HepG2 (cell line): ENCODE data around the gene PLVAP. TPM values are rescaled to one million over a fixed set of nuclear protein-coding genes. Genes with fewer than 3 reads are reported as not detected.

Source experiments
- BATF2 ChIP-seq: sonication (generic); formaldehyde crosslinking; IDR thresholded peaks from 2 replicates; pipeline ENCODE4 v1.8.0; 2022; ENCODE audit warnings: mild to moderate bottlenecking, missing genetic modification reagents, moderate library complexity
- PITX1 ChIP-seq: sonication (generic); formaldehyde crosslinking; IDR thresholded peaks from 2 replicates; pipeline ENCODE4 v1.5.1; 2020; ENCODE audit warnings: mild to moderate bottlenecking, missing genetic modification reagents
- POLR2G ChIP-seq: fragments of 200-400 bp; formaldehyde crosslinking; IDR thresholded peaks from 2 replicates; pipeline ENCODE4 v1.6.1; 2018; ENCODE audit warnings: mild to moderate bottlenecking, low read depth, low read length, moderate library complexity
- RERE ChIP-seq: IDR thresholded peaks from 2 replicates; pipeline ENCODE4 v1.6.1; 2016; ENCODE audit warnings: low read depth, missing genetic modification reagents, missing compliant biosample characterization
- SCMH1 ChIP-seq: sonication (generic); formaldehyde crosslinking; IDR thresholded peaks from 2 replicates; pipeline ENCODE4 v1.9.0; 2021; ENCODE audit warnings: missing genetic modification reagents, mild to moderate bottlenecking, borderline replicate concordance
- ZNF136 ChIP-seq: sonication (generic); formaldehyde crosslinking; IDR thresholded peaks from 2 replicates; pipeline ENCODE4 v1.8.1; 2022; ENCODE audit warnings: low read depth, mild to moderate bottlenecking, moderate library complexity, missing genetic modification reagents
- ZNF235 ChIP-seq: sonication (generic); formaldehyde crosslinking; IDR thresholded peaks from 2 replicates; pipeline ENCODE4 v1.8.1; 2023; ENCODE audit warnings: mild to moderate bottlenecking, missing genetic modification reagents, borderline replicate concordance
- ZNF530 ChIP-seq: sonication (generic); formaldehyde crosslinking; IDR thresholded peaks from 2 replicates; pipeline ENCODE4 v1.5.0; 2020; ENCODE audit warnings: low read depth, mild to moderate bottlenecking, missing genetic modification reagents
- ZNF549 ChIP-seq: sonication (generic); formaldehyde crosslinking; IDR thresholded peaks from 2 replicates; pipeline ENCODE4 v1.5.0; 2020; ENCODE audit warnings: missing genetic modification reagents
- ZNF609 ChIP-seq: sonication (generic); formaldehyde crosslinking; IDR thresholded peaks from 2 replicates; pipeline ENCODE4 v1.4.0; 2020; ENCODE audit warnings: mild to moderate bottlenecking, missing genetic modification reagents, borderline replicate concordance
- ZNF737 ChIP-seq: sonication (generic); formaldehyde crosslinking; IDR thresholded peaks from 2 replicates; pipeline ENCODE4 v1.5.0; 2020; ENCODE audit warnings: missing genetic modification reagents, mild to moderate bottlenecking, borderline replicate concordance
- polyA plus RNA-seq, 8 experiments: library from polyadenylated mRNA; depleted of rRNA in 3 of 8; stranded (reverse) in 7 of 8; unstranded in 1 of 8; fragments of >200 nt; fragmentation: Illumina TruSeq in 4 of 8; extraction: Trizol in 4 of 8; gene quantifications; 2 replicates each; pipeline versions ENCODE4 v1.2.1 to v1.2.3, GENCODE V29; 2011 to 2016; ENCODE audit warnings: low read depth in 4 of 8, missing spikeins in 1 of 8, mixed read lengths in 1 of 8; ENCODE audit not compliant: insufficient read depth in 1 of 8
- total RNA-seq, 5 experiments: library from RNA; depleted of rRNA; stranded (reverse); fragments of >200 nt; fragmentation: Illumina TruSeq; extraction: Trizol; gene quantifications; 2 replicates each; pipeline ENCODE4 v1.2.3, GENCODE V29; 2016; ENCODE audit warnings: low read depth in 1 of 5

PLVAP gene
- total and polyA plus RNA-seq, 2 of the 13 experiments (the other 11 are each of a cell fraction or from before 2014, with no cell fraction given): 0.26 TPM; not detected in 1

GRCh38 chr19:17305517-17306284 is 71.4 kb downstream of the PLVAP start, which contains the start of gene MRPL34 (continued):
- TF ChIP-seq ZNF530 (CRISPR knock-in tag): no peak
- TF ChIP-seq ZNF235 (CRISPR knock-in tag): no peak
- TF ChIP-seq POLR2G: peak; percentile 88
- TF ChIP-seq ZNF549 (CRISPR knock-in tag): no peak
- TF ChIP-seq PITX1 (CRISPR knock-in tag): 0 out of 2 replicates have a peak, but pooled peaks have one; percentile 12
- no peak for TF ChIP-seq ZNF737 (CRISPR knock-in tag)
- no peak; the same call in 1 of the 2 replicates for TF ChIP-seq RERE (CRISPR knock-in tag)
- no peak for TF ChIP-seq BATF2 (CRISPR knock-in tag)
- TF ChIP-seq SCMH1 (CRISPR knock-in tag): no peak
- TF ChIP-seq ZNF609 (CRISPR knock-in tag): peak; percentile 30; the same call in 1 of the 2 replicates
- TF ChIP-seq ZNF136: no peak
